Renal cortical epithelial cell (primary cell): ENCODE data around the gene SHLD3. TPM values are rescaled to one million over a fixed set of nuclear protein-coding genes. Genes with fewer than 3 reads are reported as not detected.
"Not testable (repeated sequence)": the region's sequence is repeated elsewhere in the genome, so short reads cannot be mapped to it uniquely, and the experiment has no call there.

ENCODE experiments used
- DNase-seq: peaks from one replicate; pipeline ENCODE4 v3.0.0-alpha.2; 2011; ENCODE audit warnings: low read depth
- total RNA-seq: library from RNA; depleted of rRNA; stranded (reverse); fragments of >200 nt; gene quantifications from 2 replicates; pipeline ENCODE4 v1.2.3, GENCODE V29; 2014

The SHLD3 gene
- total RNA-seq, 1 donor from 2014 or later, result 6.1 TPM

DNA sequence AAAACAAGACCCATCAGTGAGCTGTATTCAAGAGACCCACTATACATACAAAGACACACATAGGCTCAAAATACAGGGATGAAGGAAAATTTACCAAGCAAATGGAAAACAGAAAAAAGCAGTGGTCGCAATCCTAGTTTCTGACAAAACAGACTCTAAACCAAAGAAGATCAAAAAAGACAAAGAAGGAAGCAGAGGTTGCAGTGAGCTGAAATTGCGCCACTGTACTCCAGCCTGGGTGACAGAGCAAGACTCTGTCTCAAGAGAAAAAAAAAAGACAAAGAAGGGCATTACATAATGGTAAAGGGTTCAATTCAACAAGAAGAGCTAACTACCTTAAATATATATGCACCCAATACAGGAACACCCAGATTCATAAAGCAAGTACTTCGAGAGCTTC lies 51.2 kb downstream of the SHLD3 start:
- DNase-seq, result not testable (repeated sequence)

Other genes starting within 250 kb of the SHLD3 start
- 2.7 and 41.8 TPM in 2 replicates for gene ADAMTS6, start 143.1 kb upstream of the SHLD3 start, total RNA-seq
- 5.0 and 21.4 TPM in 2 replicates for gene CENPK, start 61.9 kb upstream of the SHLD3 start, total RNA-seq
- gene PPWD1, start 61.7 kb upstream of the SHLD3 start, total RNA-seq, result 26.4 and 46.4 TPM in 2 replicates
- gene TRIM23, start 694 bp upstream of the SHLD3 start, total RNA-seq, result 13.2 and 23.9 TPM in 2 replicates
- 29.3 and 38.2 TPM in 2 replicates for gene TRAPPC13, start within 50 bp of the SHLD3 start, total RNA-seq
- 10.0 and 13.5 TPM in 2 replicates for gene SGTB, start 97.1 kb downstream of the SHLD3 start, total RNA-seq
- 67.6 and 69.8 TPM in 2 replicates for gene NLN, start 97.2 kb downstream of the SHLD3 start, total RNA-seq